ENCODE results near the gene FAT2.

FAT2 gene

DNA sequence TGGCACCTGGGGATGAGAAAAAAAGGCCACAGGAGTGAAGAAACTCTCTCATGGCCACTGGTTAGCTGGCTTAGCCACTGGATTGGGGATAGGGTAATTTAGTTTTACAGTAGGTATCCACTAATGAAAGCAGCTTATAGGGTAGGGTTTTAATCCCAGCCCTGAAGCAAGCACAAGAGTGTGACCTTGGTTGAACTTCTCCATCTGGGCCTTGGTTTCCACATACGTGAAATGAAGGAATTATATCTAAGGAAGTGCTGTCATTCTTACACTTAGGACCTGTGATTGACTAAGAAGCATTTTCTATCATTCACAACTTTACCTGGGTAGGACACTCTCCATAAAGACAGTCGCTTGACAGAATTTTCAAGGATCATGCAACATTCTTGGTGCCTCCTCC, 49.6 kb downstream of the FAT2 start:
- no peak overlapping the region for H3K4ac ChIP-seq (ENCODE audit: low read depth, low read length)
- no CpG with 5 or more reads among the region's 2 CpGs for WGBS (ENCODE audit: extremely low coverage, insufficient coverage, low lambda C conversion rate)
- H3K4me1 ChIP-seq (ENCODE audit: control insufficient read depth, low read depth, low read length): no peaks in the 10 kb centered on the region
- no peaks in the 10 kb centered on the region for H3K79me1 ChIP-seq (ENCODE audit: low read length)
- H3K23ac ChIP-seq (ENCODE audit: low read length): no peak overlapping the region
- no peak overlapping the region for H3K27ac ChIP-seq (ENCODE audit: low read depth, low read length)
- H2AK5ac ChIP-seq (ENCODE audit: low read length): no peak overlapping the region
- H3K4me2 ChIP-seq (ENCODE audit: low read length): no peak overlapping the region
- H4K8ac ChIP-seq (ENCODE audit: low read depth, low read length): no peak overlapping the region
- H3K4me3 ChIP-seq (ENCODE audit: low read length): no peak overlapping the region
- no peaks in the 10 kb centered on the region for H3K36me3 ChIP-seq (ENCODE audit: control insufficient read depth, insufficient read depth, low read length)
- no peaks in the 10 kb centered on the region for H3K79me2 ChIP-seq (ENCODE audit: control insufficient read depth, insufficient read depth, low read length)
- no peak overlapping the region for H2BK5ac ChIP-seq (ENCODE audit: low read length)
- H4K5ac ChIP-seq (ENCODE audit: low read length): no peak overlapping the region
- no peak for DNase-seq
- no peak overlapping the region for H3K18ac ChIP-seq (ENCODE audit: low read length)
- no peaks in the 10 kb centered on the region for H3K27me3 ChIP-seq (ENCODE audit: insufficient read depth, low read length, poor library complexity)
- no peak overlapping the region for H3K56ac ChIP-seq (ENCODE audit: low read length)
- H2BK120ac ChIP-seq (ENCODE audit: low read depth, low read length): no peak overlapping the region
- H2BK15ac ChIP-seq (replicated peaks; ENCODE audit: low read depth): no peak overlapping the region
- no peak overlapping the region for H3K9ac ChIP-seq (ENCODE audit: low read length)

Measured in mesendoderm (in vitro differentiated cells).